Measurements from ENCODE around the gene SIL1. TPM values are rescaled to one million over a fixed set of nuclear protein-coding genes. Genes with fewer than 3 reads are reported as not detected.

The SIL1 gene
- total and polyA plus RNA-seq, 2 of the 13 experiments (the other 11 are each of a cell fraction or from before 2014, with no cell fraction given): 26.0 to 30.0 TPM

DNA sequence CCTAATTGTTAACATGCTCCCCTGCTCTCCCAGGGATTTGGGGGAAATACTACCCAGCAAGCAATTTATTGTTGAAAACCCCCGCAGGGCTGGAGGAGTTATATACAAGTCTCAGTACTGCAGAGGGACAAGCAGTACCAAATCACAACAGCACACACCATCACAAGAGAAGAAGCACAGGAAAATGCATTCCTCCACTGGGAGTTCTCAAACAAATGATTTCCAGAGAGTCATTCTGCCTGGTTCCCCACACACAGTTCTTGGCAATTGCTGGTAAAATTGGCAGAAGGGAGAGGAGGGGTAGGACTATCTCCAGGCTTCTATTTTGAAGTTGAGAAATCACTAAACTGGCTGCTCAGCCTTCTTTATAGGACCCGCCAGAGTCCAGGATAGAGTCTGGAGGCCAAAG lies 16.8 kb downstream of the SIL1 start (continued):
- TF ChIP-seq, protein P1, sequence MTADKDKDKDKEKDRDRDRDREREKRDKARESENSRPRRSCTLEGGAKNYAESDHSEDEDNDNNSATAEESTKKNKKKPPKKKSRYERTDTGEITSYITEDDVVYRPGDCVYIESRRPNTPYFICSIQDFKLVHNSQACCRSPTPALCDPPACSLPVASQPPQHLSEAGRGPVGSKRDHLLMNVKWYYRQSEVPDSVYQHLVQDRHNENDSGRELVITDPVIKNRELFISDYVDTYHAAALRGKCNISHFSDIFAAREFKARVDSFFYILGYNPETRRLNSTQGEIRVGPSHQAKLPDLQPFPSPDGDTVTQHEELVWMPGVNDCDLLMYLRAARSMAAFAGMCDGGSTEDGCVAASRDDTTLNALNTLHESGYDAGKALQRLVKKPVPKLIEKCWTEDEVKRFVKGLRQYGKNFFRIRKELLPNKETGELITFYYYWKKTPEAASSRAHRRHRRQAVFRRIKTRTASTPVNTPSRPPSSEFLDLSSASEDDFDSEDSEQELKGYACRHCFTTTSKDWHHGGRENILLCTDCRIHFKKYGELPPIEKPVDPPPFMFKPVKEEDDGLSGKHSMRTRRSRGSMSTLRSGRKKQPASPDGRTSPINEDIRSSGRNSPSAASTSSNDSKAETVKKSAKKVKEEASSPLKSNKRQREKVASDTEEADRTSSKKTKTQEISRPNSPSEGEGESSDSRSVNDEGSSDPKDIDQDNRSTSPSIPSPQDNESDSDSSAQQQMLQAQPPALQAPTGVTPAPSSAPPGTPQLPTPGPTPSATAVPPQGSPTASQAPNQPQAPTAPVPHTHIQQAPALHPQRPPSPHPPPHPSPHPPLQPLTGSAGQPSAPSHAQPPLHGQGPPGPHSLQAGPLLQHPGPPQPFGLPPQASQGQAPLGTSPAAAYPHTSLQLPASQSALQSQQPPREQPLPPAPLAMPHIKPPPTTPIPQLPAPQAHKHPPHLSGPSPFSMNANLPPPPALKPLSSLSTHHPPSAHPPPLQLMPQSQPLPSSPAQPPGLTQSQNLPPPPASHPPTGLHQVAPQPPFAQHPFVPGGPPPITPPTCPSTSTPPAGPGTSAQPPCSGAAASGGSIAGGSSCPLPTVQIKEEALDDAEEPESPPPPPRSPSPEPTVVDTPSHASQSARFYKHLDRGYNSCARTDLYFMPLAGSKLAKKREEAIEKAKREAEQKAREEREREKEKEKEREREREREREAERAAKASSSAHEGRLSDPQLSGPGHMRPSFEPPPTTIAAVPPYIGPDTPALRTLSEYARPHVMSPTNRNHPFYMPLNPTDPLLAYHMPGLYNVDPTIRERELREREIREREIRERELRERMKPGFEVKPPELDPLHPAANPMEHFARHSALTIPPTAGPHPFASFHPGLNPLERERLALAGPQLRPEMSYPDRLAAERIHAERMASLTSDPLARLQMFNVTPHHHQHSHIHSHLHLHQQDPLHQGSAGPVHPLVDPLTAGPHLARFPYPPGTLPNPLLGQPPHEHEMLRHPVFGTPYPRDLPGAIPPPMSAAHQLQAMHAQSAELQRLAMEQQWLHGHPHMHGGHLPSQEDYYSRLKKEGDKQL (CRISPR knock-in tag; IDR thresholded peaks at IDR 0.05; ENCODE audit: low read depth): no peak
- TF ChIP-seq MTF2 (CRISPR knock-in tag; IDR thresholded peaks at IDR 0.05; ENCODE audit: borderline replicate concordance) (no peak), KDM5A (IDR thresholded peaks at IDR 0.05; ENCODE audit: borderline replicate concordance, low read length) (no peak), MYC (CRISPR knock-in tag; IDR thresholded peaks at IDR 0.05; ENCODE audit: borderline replicate concordance) (no peak), ZNF3 (CRISPR knock-in tag; IDR thresholded peaks at IDR 0.05) (no peak), ZBTB38 (CRISPR knock-in tag; IDR thresholded peaks at IDR 0.05) (no peak)
- TF ChIP-seq, protein P2, sequence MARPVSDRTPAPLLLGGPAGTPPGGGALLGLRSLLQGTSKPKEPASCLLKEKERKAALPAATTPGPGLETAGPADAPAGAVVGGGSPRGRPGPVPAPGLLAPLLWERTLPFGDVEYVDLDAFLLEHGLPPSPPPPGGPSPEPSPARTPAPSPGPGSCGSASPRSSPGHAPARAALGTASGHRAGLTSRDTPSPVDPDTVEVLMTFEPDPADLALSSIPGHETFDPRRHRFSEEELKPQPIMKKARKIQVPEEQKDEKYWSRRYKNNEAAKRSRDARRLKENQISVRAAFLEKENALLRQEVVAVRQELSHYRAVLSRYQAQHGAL (CRISPR knock-in tag; IDR thresholded peaks at IDR 0.05; ENCODE audit: not compliant biosample characterization): no peak
- TF ChIP-seq, protein P3, sequence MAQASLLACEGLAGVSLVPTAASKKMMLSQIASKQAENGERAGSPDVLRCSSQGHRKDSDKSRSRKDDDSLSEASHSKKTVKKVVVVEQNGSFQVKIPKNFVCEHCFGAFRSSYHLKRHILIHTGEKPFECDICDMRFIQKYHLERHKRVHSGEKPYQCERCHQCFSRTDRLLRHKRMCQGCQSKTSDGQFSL (CRISPR knock-in tag; IDR thresholded peaks at IDR 0.05): no peak
